Stimulated activated CD8-positive, alpha-beta memory T cell treated with anti-CD3 and anti-CD28 coated beads, Interleukin-15, amount 100 ng/mL, for 1 hour (primary cell): Measurements from ENCODE around the gene RASD1.

ENCODE experiments used
- DNase-seq: peaks from one replicate; pipeline ENCODE4 v3.0.0-alpha.2; 2020; ENCODE audit warnings: low read depth

RASD1 gene

DNA sequence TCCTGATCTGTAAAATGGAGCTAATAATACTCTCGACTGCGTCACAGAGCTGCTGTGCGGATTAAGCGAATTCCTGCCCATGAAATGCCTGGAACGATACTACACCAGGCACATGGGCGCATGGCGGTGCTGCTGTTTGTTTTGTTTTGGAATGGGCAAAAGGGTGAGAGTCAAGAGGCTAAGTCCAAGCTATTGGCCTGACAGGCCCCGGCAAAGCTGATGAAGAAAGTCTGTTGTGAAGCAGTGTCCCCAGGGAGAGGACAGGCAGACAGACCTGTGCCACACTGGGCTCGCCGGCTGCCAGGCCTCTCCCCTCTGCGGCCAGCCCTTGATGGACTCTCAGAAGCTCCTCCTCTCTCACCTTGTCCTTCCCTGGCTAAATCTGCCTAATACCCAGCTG is 31.3 kb upstream of the RASD1 start:
- no peak for DNase-seq

DNA sequence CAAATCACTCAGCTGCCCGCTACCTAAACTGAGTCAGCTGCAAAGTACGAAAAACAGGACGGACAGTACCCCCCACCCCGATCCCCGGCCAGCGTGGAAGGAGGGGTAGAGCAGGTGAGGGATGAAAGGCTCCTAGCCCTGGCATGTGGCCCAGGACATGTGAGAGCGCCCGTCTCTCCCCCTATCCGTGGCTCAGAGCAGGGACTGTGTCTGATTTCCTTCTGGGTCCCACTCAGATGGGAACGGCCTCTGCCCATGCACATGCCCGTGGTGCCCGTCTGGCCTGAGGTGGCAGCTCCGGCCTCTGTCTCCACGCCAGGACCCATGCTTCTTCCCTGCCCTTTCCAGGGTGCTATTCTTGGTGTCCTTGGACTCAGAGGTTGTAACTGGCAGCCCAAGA is 30.2 kb upstream of the RASD1 start:
- DNase-seq: no peak

DNA sequence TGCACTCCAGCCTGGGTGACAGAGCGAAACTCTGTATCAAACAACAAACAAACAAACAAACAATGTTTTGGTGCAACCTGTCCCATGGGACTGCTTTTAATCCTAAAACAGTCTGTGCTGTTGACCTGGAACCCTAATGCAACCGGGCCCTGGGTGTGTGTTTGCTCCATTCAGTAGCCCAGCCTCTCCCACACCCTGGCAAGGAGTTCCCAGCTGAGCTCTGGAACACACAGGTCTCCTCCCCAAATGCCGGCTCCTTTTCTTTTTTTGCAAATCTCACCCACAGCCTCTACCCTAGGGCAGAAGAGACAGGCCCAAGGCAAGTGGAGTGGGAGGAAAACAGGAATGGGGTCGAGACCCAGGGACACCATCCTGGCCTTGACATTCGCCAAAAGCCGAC is 29.8 kb upstream of the RASD1 start:
- DNase-seq: no peak

DNA sequence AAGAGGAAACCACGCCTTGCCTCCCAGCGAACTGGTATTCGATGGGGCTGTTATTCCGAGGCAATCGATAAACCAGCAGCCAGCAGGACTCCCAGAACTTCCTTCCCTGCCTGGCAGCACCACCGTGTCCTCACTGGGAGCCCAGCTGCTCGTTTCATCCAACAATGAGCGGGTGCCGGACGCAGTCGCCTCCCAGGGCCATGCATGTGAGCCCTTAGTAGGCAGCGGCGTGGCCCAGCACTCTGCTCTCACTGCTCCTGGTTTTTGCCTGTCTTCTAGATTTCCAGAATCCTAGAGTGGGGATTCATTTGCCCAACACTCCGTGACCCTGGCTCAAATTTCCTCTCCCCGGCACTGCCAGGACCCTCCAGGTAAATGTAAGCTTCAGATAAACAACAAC is 29.1 kb upstream of the RASD1 start:
- DNase-seq: no peak

DNA sequence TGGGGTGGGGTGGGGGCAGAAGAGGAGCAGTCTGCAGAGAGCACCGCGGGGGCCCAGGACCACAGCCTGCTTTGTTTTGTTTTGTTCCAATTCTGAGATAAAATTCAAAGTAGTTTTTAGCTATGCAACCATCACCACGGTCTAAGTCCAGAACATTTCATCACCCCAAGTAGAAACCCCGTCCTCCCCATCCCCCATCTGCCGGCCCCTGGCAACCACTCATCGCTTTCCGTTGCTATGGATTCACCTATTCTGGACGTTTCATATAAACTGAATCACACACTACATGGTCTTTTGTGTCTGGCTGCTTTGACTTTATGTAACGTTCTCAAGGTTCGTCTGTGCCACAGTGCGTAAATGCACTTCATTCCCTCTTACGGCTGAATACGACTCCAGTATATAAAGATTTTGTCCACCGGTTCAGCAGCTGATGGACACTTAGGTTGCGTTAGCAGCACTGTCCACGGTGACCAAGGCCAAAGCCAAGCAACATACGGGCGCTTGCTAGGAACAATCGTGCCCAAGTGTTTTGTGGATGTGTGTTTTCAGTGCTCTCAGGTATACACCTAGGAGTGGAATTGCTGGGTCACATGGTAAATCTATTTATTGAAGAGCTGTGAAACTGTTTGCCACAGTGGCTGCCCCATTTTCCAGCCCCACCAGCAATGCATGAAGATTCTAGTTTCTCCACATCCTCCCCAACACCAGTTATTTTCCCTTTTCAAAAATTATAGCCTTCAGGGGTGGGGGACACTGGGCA is 27.7 kb upstream of the RASD1 start:
- DNase-seq: no peak

DNA sequence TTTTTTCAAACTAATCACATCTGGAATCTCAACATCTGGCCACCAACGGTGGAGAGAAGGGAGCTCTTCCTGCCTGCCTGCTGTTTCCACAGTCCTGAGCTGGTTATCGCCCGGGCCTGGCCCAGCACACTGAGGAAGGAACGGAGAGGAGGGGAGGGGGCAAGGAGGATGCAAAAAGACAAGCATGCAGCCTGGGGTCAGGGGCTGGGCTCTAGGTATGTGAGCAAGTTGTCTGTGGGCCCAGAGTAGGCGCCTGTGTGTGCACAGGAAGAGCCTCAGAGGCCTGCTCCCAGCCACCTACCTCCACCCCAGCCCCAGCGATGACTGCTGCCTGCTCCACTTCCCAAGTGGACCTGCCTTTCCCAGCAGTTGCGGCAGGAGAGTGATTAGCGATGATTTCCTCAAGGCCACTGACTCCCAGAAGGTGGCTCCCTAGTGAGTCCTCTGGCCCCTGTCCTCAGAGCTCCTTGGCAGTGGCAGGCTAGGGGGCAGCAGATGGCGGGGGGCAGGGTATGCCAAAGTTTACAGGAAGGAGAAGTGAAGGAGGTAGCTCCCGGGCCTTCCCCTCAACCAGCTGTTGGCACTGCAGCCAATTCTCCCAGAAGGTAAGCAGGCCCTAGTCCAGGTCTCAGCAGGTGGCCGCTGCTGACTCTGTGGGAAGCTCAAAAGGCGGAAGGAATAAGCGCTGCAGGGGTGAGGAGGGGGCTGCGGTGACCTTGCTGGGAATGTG is 27.0 kb upstream of the RASD1 start:
- no peak for DNase-seq

DNA sequence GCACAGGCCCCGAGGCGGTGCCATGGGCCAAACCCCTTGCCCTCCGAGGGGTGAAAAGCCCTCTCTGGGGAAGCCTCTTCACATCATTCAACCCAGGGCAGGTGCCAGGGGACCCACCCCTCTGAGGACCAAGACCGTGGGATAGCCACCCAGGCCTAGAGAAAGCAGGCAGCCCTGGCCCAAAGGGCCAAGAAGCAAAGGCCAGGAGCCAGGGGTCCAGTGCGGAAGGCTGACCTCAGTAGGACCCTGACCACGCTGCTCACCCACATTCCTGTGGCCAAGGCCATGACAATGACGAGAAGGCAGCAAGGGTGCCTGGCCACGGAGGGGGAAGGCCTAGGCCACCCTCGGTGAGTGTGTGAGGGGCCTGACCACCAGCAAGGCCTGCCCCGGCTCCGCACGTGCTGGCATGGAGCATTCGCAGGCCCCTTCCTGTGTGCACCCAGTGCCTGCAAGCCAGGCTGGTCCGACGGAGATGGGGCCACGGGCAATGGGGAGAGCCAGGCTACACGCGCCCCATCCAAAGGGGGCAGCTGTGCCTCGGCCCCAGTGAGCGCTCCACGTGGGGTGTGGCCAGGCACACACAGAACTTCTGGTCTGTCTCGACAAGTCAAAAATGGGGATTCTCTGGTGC is 24.5 kb upstream of the RASD1 start:
- no peak for DNase-seq

DNA sequence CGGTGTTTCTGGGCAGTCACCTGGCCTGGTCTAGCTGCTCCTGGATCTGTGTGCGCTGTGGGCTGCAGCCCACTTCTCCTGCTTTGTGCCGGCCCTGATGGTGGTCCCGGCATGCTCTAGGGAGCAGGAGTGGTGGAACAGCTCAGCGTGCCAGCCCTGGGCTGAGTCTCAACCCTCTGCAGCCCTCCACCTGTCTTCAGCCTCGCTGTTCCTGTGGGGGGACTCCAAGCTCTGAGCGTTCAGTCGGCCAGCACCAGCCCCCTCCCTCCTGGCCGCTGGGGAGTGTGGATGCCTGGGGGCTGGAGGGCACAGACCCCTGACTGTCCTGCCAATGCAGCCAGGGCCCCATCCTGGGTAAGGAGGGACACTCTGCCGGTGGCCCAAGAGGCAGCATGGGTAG is 23.7 kb upstream of the RASD1 start:
- DNase-seq: no peak

DNA sequence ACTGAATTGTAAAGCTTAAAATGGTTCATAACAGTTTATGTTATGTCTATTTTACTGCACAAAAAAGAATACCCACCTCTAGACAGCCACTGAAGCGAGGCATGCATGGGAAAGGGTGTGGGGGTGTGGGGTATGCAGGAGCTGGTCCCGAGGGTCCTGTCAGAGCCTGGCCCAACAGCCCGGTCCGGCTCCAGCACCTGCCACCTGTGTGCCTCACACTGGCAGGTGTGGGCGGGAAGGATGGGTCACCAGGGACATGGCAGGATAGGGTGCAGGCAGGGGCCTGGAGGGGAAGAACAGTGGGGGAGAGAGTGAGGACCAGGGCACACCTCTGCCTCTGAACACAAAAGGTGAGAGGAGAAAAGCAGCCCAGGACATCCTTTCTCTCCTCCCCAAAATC is 22.8 kb upstream of the RASD1 start:
- no peak for DNase-seq

DNA sequence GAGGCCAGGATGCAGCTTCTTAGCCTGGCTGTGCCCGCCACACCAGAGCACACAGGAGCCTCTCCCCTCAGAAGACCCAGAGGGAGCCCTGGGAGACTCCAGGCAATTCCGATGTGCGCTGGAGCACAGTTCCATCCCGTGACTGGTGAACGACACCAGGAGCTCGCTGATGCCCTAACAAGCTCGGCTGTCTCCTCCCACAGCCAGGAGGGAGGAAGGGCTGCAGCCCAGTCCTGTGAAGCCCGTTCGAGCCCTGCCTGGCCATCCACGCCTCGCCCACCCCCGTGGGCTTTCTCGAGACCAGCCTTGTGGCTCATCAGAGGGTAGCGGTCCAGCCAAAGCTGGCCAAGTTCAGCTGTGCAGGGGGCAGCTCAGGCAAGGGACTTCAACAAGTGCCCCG is 21.8 kb upstream of the RASD1 start:
- no peak for DNase-seq

DNA sequence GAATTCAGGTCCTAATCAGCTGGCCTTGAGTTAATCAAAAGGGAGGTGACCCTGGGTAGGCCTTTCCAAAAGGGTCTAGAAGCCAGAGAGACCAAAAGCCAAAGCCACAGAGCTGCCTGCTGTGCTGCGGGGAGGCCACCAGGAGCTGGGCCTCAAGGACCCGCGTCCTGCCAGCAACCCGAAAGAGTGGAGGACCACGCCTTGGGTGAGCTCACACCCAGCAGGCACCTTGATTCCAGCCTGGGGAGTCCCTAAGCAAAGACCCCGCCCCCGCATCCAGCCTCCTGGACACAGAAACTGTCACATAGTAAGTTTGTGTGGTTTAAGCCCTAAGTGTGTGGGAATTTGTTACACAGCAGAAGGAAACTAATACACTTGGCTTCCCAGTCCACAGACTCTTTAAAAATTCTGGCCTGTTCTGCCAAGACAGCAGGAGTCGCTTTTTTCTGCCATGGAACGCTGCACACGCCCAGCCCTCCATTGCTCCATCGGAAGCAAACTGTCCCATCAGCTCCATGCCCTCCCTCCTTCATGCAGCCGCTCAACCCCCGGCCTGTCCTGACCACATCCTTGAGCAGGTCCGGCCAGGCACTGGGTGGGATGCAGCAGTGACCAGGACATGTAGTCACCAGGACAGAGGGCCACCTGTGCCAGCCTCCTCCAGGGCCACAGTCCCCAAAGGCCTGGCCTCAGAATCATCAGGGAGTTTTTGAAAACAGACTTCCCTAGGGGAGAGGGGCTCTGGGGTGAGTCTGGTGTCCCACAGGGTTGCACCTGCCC is 20.9 kb upstream of the RASD1 start:
- DNase-seq: no peak

DNA sequence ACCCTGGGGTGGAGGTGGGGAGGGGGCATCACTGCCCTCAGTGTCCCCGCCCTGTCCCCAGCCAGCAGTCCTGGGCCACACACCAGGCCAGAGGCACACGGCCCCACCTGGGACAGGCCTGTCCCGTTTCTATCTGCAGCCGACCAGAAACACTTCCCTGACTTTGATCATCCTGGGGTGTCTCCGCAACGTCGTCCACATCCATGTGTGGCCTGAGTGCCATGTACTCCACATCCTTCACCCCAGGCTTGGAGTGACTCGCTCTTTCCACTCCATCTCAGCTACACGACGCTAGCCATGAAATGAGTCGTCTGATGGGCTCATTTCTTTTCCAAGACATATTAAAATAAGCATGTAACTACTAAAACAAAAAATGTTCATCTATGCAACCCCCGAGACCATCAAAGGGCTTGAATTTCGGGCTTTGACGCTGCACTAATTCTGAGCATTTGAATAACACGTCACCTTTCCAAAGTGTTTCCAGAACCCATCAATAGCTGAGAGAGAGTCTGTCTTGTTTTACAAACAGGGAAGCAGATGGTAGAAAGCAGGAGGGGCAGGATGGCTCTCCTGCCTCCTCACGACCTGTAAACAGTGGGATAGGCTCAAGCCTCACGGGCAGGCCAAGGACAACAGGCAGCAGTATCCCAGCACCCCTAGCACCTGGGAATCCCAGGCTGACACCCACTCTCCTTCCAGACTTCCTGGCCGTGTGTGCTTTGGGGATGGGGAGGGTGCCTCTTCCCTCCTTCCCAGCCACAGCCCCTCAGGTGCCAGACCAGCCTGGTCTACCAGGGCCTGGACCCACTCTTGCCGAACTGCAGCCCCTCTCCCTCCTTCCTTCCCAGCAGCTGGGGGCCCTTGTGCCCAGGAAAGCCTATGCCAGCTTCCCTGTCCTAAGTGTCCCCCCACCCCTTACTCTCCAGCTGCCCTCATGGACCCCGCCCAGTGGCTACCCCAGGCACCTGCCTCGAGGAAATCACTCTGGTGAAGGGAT is 20.0 kb upstream of the RASD1 start:
- no peak for DNase-seq

DNA sequence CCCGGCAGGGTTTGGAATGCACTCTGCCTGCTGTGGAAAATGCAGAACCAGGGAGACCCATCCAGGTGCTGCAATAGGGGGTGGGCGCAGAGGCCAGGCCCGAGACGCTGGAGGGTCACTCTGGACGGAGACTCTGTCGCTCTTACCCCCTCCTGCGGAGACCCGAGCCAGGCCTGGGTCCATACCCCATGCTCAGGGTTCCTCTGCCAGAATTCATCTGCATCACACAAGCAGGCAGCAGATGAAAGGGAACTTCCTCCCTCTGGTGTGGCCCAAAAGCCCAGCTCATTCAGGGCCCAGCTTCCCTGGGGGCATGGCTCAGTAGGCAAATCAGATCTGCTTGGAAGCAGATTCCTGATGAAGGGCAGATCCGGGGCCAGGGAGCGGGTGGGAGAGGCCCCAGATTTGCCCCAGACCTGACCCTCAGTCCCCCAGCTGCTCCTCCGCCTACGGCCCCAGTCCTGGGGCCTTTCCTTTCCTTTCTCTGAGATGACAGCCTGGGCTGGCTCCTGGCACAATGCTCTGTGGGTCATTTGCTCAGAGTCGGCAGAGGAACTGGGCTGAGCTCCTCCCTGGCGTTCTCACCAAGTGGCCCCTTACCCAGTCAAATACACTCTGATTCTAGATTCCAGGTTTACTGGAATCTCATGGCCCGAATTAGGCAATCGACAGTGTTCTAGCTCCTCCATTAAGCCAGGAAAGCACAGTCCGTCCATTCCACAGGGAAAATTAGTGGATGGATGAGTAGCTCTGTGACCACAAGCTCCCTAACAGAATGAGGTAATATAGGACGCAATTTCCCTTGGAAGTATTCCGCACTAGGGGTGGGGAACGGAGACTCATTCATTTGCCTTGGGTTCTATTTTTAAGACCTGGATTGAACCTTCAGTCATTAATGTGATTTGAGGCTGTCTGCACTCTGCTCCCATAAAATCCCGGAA is 19.1 kb upstream of the RASD1 start:
- DNase-seq: no peak

DNA sequence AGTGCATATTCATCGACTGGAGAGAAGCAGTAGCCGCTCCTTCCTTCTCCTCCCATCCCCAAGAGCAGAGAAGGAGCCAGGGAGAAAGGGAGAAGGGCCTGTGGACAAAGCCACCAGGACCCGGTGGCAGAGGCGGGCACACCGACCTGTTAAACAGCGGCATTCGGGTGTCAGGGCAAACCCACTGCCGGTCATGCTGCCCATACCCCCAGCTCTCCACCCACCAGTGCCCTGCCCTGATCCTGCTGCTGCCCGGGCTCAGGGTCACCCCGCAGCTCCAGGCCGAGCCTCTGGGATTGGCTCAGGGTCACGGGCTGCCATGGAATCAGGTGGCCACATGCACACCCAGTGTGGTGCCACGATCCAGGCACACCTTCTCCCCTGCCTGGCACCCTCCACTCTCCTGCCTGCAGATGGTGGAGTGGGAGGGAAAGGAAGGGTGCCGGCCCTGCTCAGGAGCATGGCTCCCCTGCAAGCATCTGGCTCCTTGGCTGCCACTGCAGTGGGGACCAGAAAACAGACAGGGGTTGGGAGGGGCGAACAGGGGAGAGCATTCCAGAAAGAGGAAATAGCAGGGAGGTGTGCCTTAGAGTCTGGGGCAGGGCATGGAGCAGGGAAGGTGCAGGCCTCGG is 18.3 kb upstream of the RASD1 start:
- no peak for DNase-seq

DNA sequence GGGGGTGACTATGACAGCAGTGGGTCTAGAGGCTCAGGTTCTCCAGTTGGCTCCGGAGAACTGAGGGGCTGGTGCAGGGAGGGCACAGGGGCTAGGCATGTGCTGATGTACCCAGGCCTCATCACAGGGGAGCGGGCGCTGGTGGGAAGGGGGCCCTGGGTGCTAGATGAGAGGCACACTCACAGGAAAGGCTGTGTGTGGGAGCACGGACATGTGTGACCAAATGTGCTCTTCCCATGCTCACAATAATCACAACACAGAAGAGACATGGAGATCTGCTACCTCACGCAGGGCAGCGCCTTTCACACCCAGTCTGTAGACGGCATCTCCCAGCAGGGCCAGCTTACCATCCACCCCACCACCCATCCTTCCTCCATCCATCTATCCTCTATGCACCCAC is 17.4 kb upstream of the RASD1 start:
- no peak for DNase-seq

DNA sequence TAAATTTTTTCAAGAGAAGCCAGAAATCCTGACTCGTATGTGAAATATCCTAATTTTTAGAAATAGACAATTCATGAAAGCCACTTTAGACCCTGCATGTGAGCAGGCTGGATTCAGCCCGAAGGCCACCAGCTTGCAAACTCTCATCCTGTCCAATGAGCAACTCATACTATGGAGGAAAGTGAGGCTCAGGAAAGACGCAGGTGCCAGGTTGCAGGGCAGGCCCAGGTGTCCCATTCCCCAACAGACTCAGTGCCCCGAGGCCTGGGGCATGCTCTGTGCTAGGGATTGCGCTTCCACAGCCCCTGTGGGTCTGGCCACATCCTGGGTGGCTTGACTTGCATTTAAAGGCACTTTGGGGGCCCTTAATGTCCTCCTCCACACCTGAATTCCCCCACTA is 16.7 kb upstream of the RASD1 start:
- DNase-seq: no peak

DNA sequence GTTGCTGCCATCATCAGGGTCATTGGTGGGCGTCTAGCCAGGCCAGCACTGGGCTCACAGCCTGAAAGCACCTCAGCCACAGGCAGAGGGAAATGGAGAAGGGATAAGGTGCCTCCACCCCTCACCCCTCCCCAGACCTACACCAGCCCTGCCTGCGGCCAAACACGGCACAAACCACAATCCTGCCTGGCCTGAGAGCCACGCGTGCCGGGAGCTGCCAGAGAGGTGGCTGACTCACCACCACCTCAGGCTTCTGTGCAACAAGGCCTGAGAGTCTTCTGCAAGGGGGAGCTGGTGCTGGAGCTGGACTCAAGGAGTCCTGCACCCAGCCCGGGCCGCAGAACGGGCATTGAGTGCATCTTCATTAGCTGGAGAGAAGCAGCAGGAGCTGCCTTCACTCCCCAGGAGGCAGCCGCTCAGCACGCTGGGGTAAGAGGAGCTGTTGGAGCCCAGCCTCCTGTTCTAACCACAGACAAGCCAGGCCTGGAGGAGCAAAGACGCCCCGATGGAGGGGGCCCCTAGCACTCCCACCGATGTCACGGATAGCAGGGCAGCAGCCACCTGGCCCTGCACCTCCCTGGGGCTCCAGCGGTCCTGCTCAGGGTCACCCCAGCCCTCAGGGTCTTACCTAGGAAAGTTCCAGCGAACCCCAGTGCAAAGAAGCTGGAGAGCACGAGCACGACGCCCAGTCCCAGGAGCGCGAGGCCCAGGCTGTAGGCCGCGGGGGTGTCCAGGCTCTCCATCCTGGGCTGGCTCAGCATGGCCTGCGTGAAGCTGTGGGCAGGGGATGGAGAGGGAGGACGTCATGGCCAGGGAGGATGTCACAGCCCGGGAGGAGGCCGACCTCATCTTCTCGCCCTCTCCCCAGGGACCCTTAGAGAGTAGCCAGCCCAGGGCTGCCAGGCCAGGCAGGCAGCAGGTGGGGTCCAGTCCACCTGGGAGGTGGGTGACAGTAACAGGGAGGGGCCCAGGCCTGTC is 16.0 kb upstream of the RASD1 start:
- no peak for DNase-seq

DNA sequence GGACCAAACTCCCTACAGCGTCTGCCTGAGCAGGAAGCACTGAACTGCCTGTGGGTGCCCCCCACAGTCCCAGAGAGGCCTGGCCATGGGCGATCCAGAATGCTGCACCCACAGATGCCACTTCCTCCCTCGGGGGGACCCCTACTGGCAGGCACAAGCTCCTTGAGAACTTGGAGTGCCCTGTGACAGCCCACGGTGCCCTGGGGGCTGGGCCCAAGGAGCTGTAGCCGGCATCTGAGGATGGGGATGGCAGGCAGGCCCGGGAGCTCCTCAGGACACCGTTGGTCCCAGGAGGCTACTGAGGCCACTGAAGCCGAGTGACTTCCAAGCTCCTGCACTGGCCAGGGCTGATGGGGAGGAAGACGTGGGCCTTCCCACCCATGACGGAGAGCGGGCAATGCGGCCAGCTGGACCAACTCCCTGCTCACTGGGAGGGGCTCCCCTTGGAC is 15.1 kb upstream of the RASD1 start:
- DNase-seq: no peak
